DOHH2 (cell line): ENCODE measurements around the gene KIF16B.

ENCODE experiments used
- H3F3A ChIP-seq: fragments of 200-600 bp; sonication (generic), shearing (Covaris generic); 2 replicates; pipeline ENCODE4 v1.6.0; 2016; ENCODE audit warnings: antibody characterized with exemption, mild to moderate bottlenecking; ENCODE audit not compliant: control insufficient read depth, insufficient read depth
- H3K27ac ChIP-seq: fragments of 200-600 bp; sonication (generic); 2 replicates; pipeline ENCODE4 v1.5.1; 2014; ENCODE audit warnings: low read depth, mild to moderate bottlenecking, low read length, moderate library complexity
- H3K27me3 ChIP-seq: fragments of 200-600 bp; sonication (generic); 2 replicates; pipeline ENCODE4 v1.6.1; 2014; ENCODE audit warnings: mild to moderate bottlenecking, low read length, mixed read lengths; ENCODE audit not compliant: control insufficient read depth
- H3K36me3 ChIP-seq: fragments of 200-600 bp; sonication (generic); 2 replicates; pipeline ENCODE4 v1.6.1; 2014; ENCODE audit warnings: mild to moderate bottlenecking, low read length, moderate library complexity, mixed read lengths; ENCODE audit not compliant: control insufficient read depth
- H3K4me1 ChIP-seq: fragments of 200-600 bp; sonication (generic); 2 replicates; pipeline ENCODE4 v1.6.1; 2014; ENCODE audit warnings: mild to moderate bottlenecking, low read length, mixed read lengths; ENCODE audit not compliant: control insufficient read depth
- H3K4me2 ChIP-seq: fragments of 200-600 bp; sonication (generic); 2 replicates; pipeline ENCODE4 v1.6.0; 2014; ENCODE audit warnings: mild to moderate bottlenecking, low read length, moderate library complexity
- H3K4me3 ChIP-seq: fragments of 200-600 bp; sonication (generic); 2 replicates; pipeline ENCODE4 v1.5.1; 2014; ENCODE audit warnings: mild to moderate bottlenecking, low read length, mixed read lengths
- H3K79me2 ChIP-seq: fragments of 200-600 bp; sonication (generic); 2 replicates; pipeline ENCODE4 v1.6.1; 2014; ENCODE audit warnings: mild to moderate bottlenecking, low read length, mixed read lengths; ENCODE audit not compliant: control insufficient read depth
- H3K9me2 ChIP-seq: fragments of 200-600 bp; sonication (generic); replicated peaks from 2 replicates; pipeline ENCODE4 v1.6.1; 2014; ENCODE audit warnings: mild to moderate bottlenecking, low read length, mixed read lengths; ENCODE audit not compliant: control insufficient read depth
- H3K9me3 ChIP-seq: fragments of 200-600 bp; sonication (generic); 2 replicates; pipeline ENCODE4 v1.6.1; 2014; ENCODE audit warnings: antibody characterized with exemption, low read length, mixed read lengths; ENCODE audit not compliant: control insufficient read depth, insufficient read depth
- H4K20me1 ChIP-seq: fragments of 200-600 bp; sonication (generic); 2 replicates; pipeline ENCODE4 v1.6.0; 2014; ENCODE audit warnings: low read depth, mild to moderate bottlenecking, antibody characterized with exemption, low read length, moderate library complexity; ENCODE audit not compliant: control insufficient read depth, insufficient read depth
- EZH2phosphoT487 ChIP-seq: fragments of 200-600 bp; sonication (generic); IDR thresholded peaks from 2 replicates; pipeline ENCODE4 v1.6.1; 2017; ENCODE audit warnings: borderline replicate concordance, mild to moderate bottlenecking, antibody characterized with exemption, low read length, moderate library complexity, mixed read lengths
- TF ChIP-seq, protein P1 (sequence below): fragments of 200-600 bp; sonication (generic); IDR thresholded peaks from one replicate; pipeline ENCODE4 v1.5.1; 2014; ENCODE audit warnings: antibody characterized with exemption, mild to moderate bottlenecking, low read depth, low read length; ENCODE audit not compliant: poor library complexity, severe bottlenecking

The KIF16B gene

DNA sequence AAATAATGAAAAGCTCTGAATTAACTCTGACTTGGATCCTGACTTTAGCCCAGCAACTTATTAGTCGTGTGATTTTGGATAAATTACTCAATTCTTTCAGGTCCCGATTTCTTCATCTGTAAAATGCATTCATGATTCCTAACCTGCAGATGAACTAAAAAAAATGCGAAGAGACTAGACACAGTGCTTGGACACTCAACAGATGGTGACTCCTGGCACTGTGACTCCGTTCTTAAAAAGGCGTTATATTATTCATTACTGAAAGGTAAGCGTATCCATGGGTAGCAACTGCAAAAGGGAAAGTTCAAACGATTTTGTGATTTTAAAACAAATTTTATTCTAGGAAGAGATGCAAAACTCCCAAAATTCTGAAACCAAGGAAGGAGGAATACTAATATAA, 226.3 kb downstream of the KIF16B start:
- no peaks in the 10 kb centered on the region for H3F3A ChIP-seq

DNA sequence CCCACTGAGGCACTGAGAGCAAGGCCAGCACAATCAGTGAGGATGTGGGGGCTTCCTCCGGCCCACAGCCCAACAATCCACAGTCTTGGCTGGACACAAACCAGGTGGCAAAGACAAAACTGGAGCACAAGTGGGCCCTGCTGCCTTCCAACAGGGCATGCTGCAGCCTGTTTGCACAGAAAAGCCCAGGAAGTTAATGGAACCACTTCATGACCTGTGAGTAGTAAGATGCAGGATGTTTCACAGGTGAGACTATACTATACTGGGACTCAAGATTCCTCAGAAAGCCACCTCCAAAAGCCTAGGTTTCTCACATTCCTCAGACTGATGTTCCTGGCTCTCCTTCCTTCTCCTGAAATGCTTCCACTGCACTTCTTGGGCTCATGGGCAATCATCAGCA, 235.5 kb downstream of the KIF16B start:
- TF ChIP-seq EZH2phosphoT487: no peak
- TF ChIP-seq, protein P1, sequence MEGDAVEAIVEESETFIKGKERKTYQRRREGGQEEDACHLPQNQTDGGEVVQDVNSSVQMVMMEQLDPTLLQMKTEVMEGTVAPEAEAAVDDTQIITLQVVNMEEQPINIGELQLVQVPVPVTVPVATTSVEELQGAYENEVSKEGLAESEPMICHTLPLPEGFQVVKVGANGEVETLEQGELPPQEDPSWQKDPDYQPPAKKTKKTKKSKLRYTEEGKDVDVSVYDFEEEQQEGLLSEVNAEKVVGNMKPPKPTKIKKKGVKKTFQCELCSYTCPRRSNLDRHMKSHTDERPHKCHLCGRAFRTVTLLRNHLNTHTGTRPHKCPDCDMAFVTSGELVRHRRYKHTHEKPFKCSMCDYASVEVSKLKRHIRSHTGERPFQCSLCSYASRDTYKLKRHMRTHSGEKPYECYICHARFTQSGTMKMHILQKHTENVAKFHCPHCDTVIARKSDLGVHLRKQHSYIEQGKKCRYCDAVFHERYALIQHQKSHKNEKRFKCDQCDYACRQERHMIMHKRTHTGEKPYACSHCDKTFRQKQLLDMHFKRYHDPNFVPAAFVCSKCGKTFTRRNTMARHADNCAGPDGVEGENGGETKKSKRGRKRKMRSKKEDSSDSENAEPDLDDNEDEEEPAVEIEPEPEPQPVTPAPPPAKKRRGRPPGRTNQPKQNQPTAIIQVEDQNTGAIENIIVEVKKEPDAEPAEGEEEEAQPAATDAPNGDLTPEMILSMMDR: no peak

More for the DNA sequence above, 226.3 kb downstream of the KIF16B start:
- H4K20me1 ChIP-seq: no peaks in the 10 kb centered on the region
- TF ChIP-seq EZH2phosphoT487: no peak
- TF ChIP-seq, protein P1: no peak
- no peak overlapping the region for H3K27ac ChIP-seq
- H3K9me2 ChIP-seq: no peaks in the 10 kb centered on the region
- H3K79me2 ChIP-seq: no peaks in the 10 kb centered on the region
- H3K4me1 ChIP-seq: no peaks in the 10 kb centered on the region
- no peaks in the 10 kb centered on the region for H3K9me3 ChIP-seq
- H3K27me3 ChIP-seq: no peaks in the 10 kb centered on the region
- H3K4me2 ChIP-seq: no peak overlapping the region
- H3K36me3 ChIP-seq: no peaks in the 10 kb centered on the region
- no peak overlapping the region for H3K4me3 ChIP-seq

DNA sequence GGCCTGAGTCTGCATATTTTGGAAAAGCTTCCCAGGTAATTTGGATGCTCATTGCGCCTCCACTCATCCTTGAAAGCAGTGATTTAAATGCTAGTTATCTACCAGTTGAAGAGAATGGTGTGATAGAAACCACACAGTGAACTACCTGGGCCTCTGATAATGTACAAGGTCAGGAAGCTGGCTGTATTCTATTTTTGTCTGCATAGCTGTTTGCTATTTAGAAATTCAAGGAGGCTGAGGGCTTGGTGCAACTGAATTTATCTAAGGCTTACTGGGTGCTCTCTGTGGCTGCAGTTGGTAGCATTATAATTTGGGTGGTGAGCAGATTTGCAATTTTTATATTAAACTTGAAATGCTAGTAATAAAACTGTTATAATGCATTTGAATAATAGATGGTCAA, 245.6 kb downstream of the KIF16B start:
- Histone ChIP-seq H3K9me3 (no peaks in the 10 kb centered on the region), H3K27ac (no peak overlapping the region), H3K27me3 (no peaks in the 10 kb centered on the region), H3K4me3 (no peak overlapping the region), H3K4me1 (no peaks in the 10 kb centered on the region), H4K20me1 (no peaks in the 10 kb centered on the region), H3K79me2 (no peaks in the 10 kb centered on the region), H3F3A (no peaks in the 10 kb centered on the region), H3K36me3 (no peaks in the 10 kb centered on the region), H3K4me2 (no peak overlapping the region), H3K9me2 (no peaks in the 10 kb centered on the region)
- TF ChIP-seq EZH2phosphoT487: no peak
- TF ChIP-seq, protein P1: no peak

More for the DNA sequence above, 235.5 kb downstream of the KIF16B start:
- H3K27me3 ChIP-seq: no peaks in the 10 kb centered on the region
- no peaks in the 10 kb centered on the region for H3K9me2 ChIP-seq
- no peaks in the 10 kb centered on the region for H3K79me2 ChIP-seq
- H3K36me3 ChIP-seq: no peaks in the 10 kb centered on the region; the same call in 1 of the 2 replicates
- H3K9me3 ChIP-seq: no peaks in the 10 kb centered on the region
- H3K4me1 ChIP-seq: no peaks in the 10 kb centered on the region
- H3K27ac ChIP-seq: no peak overlapping the region
- H3K4me2 ChIP-seq: no peak overlapping the region
- H4K20me1 ChIP-seq: no peaks in the 10 kb centered on the region
- no peak overlapping the region for H3K4me3 ChIP-seq
- H3F3A ChIP-seq: no peaks in the 10 kb centered on the region
